AG09309 (cell line): ENCODE measurements around the gene CADM4.
A peak's percentile ranks its signal among the peaks of the same experiment; 100 is the strongest.

Experiments used
- DNase-seq: peaks from one replicate; pipeline ENCODE4 v3.0.0-alpha.2; 2010; ENCODE audit warnings: low read depth
- H3K4me3 ChIP-seq: 2 replicates; pipeline ENCODE4 v1.5.1; 2011; ENCODE audit warnings: mild to moderate bottlenecking, low read depth, low read length, moderate library complexity; ENCODE audit not compliant: control insufficient read depth
- TF ChIP-seq, protein P1 (sequence below): IDR thresholded peaks from 2 replicates; pipeline ENCODE4 v1.5.1; 2011; ENCODE audit warnings: mild to moderate bottlenecking, low read depth, low read length, inconsistent platforms; ENCODE audit not compliant: insufficient read depth, control insufficient read depth; ENCODE audit errors: missing control alignments

CADM4 gene

DNA sequence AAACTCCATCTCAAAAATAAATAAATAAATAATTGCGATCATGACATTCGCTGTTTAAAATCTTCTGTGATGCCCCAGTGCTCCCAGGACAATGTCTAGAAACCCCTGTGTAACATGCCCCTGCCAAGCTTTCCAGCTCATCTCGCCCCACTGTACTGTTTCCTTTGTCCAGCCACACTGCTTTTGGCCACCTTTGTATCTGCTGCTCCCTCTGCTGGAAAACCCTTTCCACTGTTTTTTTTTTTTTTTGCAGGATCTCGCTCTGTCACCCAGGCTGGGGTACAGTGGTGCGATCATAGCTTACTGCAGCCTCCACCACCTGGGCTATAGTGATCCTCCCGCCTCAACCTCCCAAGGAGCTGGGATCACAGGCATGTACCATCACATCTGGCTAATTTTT is 22.8 kb upstream of the CADM4 start:
- DNase-seq: no peak
- H3K4me3 ChIP-seq: no peak overlapping the region
- TF ChIP-seq, protein P1, sequence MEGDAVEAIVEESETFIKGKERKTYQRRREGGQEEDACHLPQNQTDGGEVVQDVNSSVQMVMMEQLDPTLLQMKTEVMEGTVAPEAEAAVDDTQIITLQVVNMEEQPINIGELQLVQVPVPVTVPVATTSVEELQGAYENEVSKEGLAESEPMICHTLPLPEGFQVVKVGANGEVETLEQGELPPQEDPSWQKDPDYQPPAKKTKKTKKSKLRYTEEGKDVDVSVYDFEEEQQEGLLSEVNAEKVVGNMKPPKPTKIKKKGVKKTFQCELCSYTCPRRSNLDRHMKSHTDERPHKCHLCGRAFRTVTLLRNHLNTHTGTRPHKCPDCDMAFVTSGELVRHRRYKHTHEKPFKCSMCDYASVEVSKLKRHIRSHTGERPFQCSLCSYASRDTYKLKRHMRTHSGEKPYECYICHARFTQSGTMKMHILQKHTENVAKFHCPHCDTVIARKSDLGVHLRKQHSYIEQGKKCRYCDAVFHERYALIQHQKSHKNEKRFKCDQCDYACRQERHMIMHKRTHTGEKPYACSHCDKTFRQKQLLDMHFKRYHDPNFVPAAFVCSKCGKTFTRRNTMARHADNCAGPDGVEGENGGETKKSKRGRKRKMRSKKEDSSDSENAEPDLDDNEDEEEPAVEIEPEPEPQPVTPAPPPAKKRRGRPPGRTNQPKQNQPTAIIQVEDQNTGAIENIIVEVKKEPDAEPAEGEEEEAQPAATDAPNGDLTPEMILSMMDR: peak; percentile 45

DNA sequence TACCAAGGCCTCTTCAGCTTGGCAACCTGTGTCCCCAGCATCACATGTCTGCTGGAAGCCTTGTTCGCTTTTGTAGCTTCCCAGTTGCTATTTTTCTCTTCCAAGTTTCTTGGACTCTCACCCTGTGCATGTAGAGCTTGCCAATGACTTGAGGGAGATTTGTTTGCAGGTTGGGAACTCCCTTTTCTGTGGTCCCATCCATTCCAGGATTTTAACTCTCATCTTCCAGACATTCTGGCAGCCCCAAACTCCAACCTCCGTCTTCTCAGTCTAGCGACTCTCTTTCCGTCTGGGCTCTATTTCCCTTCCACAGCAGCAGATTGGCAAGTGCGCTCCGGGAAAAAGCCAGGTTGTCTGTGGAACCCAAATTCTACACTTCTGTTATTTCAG is 21.3 kb upstream of the CADM4 start:
- no peak overlapping the region for H3K4me3 ChIP-seq
- TF ChIP-seq, protein P1: no peak

GRCh38 chr19:43660301-43660970 is 20.8 kb upstream of the CADM4 start:
- TF ChIP-seq, protein P1: no peak
- no peak for DNase-seq
- H3K4me3 ChIP-seq: no peak overlapping the region

More for the DNA sequence above, 21.3 kb upstream of the CADM4 start:
- DNase-seq: no peak

DNA sequence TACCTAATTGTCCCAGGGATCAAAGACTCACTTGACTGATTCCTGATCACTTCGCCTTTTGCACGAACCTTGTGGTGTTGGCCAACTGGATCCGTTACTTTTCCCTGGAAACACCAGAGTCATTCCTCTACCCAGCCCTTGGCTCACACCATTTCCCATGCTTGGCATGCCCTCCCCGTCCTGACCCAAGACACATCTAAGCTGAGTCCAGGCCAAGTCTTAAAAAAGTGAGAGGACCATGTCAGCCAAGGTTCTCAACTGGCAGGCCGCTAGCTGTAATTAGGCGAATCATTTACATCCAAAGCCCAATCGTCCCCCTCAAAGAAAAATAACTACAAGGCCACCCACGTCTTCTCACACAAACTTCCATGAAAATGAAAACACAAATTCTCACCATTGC is 18.8 kb upstream of the CADM4 start:
- no peak overlapping the region for H3K4me3 ChIP-seq
- TF ChIP-seq, protein P1: no peak
- no peak for DNase-seq

- DNase-seq: no peak
- H3K4me3 ChIP-seq: no peak overlapping the region
- TF ChIP-seq, protein P1: no peak
Measured at GRCh38 chr19:43658001-43658400, 18.4 kb upstream of the CADM4 start.

GRCh38 chr19:43656436-43656835 is 16.8 kb upstream of the CADM4 start:
- H3K4me3 ChIP-seq: no peak overlapping the region
- no peak for DNase-seq
- TF ChIP-seq, protein P1: no peak

- TF ChIP-seq, protein P1: no peak
- no peak overlapping the region for H3K4me3 ChIP-seq
- DNase-seq: no peak
Measured at GRCh38 chr19:43652546-43652874, 12.9 kb upstream of the CADM4 start.
